ENCODE results near the gene TNFRSF17.

TNFRSF17 gene

DNA sequence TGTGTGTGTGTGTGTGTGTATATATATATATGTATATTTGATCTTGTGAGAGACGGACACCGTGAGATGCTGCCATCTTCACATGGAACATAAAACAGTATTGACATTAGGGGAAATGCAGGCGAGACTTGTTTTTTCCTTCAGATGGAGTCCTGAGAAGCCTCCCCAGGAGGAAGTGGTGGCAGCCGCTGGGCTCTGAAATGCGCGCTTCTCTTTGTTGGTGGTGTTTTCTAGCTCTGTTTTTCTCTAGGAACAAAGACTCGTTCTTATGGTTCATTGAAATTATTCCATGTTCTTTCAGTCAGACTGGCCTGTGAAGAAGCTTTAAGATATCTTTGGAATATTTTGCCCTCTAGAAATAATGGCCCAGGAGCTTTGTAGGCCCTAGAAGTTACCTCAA is 44.5 kb downstream of the TNFRSF17 start:
- no peak for DNase-seq

DNA sequence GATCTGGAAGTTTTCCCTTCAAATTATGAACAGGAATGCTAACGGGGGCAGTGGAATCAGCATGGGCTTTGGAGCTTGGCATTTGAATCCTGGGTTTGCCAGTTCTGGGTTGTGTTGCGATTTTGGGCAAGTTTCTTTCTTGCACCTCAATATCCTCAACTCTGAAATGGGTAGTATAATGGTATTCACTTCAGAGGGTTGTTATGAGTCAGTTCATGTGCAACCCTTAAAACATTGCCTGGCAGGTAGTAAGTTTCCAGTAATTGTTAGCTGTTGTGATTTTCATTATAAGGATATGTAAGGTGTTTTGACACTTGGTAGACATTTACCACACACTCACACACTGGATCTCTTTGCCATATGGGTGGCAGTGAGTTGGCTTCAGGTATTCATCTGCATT is 44.9 kb downstream of the TNFRSF17 start:
- DNase-seq, result no peak

DNA sequence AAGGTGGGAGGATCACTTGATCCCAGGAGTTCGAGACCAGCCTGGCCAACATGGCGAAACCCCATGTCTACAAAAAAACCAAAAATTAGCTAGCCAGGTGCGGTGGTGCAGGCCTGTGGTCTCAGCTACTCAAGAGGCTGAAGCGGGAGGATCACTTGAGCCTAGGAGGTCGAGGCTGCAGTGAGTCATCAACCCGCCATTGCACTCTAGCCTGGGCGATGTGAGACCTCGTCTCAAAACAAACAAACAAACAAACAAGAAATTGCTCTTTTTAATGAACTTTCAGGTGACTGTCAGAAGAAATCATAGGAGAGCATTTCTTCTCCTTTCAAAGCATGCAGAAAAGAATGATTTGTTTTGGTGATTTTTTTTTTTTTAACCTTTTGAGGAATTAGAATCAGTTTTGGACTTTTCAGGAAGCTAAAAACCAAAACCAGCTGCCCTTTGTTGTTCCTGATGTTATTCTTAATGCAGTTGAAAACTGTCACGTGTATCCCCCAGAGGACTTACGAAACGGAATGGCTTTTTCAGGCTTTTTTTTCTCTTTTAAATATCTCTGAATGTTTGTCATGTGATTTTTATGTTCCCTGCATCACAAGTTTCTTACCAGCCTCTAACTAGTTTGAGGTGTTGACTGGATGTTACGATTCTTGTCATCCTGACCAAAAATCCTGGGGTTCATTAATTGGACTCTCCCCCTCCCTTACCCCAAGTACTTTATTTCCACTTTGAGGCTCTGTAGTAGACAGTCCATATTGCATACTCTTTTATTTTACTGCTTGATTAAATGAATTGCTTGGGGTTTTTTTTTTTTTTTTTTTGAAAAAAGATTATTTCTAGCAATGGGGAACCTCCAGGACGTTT is 45.6 kb downstream of the TNFRSF17 start:
- DNase-seq, result no peak

DNA sequence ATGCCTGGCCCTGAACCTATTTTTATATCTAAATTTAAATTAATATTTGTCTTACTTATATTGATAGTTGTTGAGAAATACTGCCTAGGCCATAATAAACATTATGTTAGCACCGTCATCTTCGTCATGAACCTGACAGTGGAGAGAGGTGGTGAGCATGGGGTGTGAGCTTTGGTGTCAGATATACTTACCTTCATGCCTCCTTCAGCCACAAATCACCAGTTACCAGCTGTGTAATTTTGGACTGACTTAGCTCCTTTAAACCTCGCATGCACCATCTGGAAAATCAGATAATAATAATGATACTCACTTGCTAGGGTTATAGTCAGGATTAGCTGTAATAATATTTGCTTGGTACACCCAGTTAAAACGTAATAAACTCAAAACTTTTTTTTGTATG is 46.6 kb downstream of the TNFRSF17 start:
- DNase-seq, result no peak

DNA sequence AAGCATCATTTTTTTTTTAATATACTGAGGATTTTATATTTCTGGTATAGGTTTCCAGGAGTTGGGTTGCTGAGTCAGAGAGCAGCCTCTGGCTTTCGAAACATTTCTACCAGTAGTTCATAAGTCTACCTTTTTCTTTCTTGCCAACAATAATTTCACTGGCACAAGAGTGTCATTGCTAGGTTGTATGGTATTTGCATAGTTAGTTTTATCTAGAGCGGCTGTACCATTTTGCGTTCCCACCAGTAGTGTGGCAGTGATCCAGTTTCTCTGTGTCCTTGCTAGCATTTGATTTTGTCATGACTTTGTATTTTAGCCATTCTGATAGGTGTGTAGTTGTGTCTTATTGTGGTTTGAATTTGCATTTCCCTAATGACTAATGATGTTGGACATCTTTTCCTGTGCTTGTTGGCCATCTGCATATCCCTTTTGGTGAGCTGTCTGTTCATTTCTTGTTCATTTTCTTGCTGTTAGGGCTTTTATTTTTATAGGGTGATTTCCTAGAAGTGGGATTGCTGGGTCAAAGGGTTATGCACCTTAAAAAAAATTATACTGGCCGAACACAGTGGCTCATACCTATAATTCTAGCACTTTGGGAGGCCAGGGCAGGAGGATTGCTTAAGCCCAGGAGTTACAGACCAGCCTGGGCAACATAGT is 51.4 kb downstream of the TNFRSF17 start:
- DNase-seq, result no peak

DNA sequence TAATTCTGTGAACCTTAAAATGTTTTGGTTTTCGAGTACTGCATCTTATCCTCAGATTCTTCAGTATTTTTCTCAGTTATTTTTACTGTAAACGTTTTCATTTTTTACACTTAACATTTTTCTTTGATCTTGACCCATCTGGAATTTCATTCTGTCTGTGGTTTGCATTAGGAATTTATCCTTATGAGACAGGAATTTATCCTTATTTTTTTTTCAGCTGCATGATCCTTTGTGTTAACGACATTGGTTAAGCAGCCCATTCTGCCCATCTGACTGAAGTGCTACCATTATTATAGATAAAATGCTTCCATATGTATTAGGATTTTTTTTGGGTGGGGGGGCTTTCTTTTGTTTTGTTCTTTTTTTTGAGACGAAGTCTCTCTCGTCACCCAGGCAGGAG is 52.5 kb downstream of the TNFRSF17 start:
- no peak for DNase-seq
